Measurements from ENCODE around the gene ARHGAP45. TPM values are rescaled to one million over a fixed set of nuclear protein-coding genes. Genes with fewer than 3 reads are reported as not detected.

The ARHGAP45 gene
- total and polyA plus RNA-seq, 3 donors from 2014 or later = 14.1 to 31.7 (median 20.7) TPM

DNA sequence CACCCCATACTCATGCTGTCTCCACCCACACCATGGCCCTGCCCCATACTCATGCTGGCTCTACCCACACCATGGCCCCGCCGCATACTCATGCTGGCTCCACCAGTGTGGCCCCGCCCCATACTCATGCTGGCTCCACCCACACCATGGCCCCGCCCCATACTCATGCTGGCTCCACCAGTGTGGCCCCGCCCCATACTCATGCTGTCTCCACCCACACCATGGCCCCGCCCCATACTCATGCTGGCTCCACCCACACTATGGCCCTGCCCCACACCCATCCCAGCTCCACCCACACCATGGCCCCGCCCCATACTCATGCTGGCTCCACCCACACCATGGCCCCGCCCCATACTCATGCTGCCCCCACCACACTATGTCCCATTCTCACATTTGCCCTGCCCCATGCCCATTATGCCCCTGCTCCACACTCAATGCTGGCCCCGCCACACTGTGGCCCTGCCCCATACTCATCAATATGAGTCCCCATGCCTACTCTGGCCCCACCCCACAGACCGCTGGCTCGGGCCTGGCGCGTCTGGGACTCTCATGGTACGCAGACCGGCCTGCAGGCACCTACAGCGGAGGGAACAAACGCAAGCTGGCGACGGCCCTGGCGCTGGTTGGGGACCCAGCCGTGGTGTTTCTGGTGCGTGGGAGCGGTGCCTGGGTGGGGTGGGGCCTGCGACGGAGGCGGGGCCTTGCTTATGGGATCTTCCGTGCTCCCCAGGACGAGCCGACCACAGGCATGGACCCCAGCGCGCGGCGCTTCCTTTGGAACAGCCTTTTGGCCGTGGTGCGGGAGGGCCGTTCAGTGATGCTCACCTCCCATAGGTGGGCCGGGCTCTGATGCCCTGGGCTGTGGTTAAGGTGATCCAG, 3.7 kb upstream of the ARHGAP45 start:
- Histone ChIP-seq H3K4me1 (peaks cover 4% of the 10 kb centered on the region), H3K9me3 (no peaks in the 10 kb centered on the region), H3K27ac (no peak overlapping the region), H3K4me3 (no peak overlapping the region), H3K27me3 (no peaks in the 10 kb centered on the region), H3K36me3 (ENCODE audit: low read depth, missing control alignments) (no peaks in the 10 kb centered on the region)
- intact Hi-C loops (cut with DNase I; ENCODE audit: low total_unique reads) = no loop called here
- peak; percentile 72 for DNase-seq
- TF ChIP-seq POLR2A (IDR thresholded peaks at IDR 0.05) = no peak
- TF ChIP-seq, protein P1, sequence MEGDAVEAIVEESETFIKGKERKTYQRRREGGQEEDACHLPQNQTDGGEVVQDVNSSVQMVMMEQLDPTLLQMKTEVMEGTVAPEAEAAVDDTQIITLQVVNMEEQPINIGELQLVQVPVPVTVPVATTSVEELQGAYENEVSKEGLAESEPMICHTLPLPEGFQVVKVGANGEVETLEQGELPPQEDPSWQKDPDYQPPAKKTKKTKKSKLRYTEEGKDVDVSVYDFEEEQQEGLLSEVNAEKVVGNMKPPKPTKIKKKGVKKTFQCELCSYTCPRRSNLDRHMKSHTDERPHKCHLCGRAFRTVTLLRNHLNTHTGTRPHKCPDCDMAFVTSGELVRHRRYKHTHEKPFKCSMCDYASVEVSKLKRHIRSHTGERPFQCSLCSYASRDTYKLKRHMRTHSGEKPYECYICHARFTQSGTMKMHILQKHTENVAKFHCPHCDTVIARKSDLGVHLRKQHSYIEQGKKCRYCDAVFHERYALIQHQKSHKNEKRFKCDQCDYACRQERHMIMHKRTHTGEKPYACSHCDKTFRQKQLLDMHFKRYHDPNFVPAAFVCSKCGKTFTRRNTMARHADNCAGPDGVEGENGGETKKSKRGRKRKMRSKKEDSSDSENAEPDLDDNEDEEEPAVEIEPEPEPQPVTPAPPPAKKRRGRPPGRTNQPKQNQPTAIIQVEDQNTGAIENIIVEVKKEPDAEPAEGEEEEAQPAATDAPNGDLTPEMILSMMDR (IDR thresholded peaks at IDR 0.05) = no peak
- WGBS, 2 donors = 57 to 69% methylated on average over 19 to 34 of the region's 37 CpGs

- H3K4me3 ChIP-seq = no peak overlapping the region
- no peaks in the 10 kb centered on the region for H3K27me3 ChIP-seq
- no peak overlapping the region for H3K27ac ChIP-seq
- intact Hi-C loops (cut with DNase I; ENCODE audit: low total_unique reads) = no loop called here
- TF ChIP-seq, protein P1 (IDR thresholded peaks at IDR 0.05) = no peak
- no peak for TF ChIP-seq POLR2A (IDR thresholded peaks at IDR 0.05)
- H3K9me3 ChIP-seq = no peaks in the 10 kb centered on the region
- H3K4me1 ChIP-seq = peaks cover 4% of the 10 kb centered on the region
- WGBS, 2 donors = 37 to 73% methylated on average over 28 to 37 of the region's 37 CpGs
- DNase-seq = no peak
- no peaks in the 10 kb centered on the region for H3K36me3 ChIP-seq (ENCODE audit: low read depth, missing control alignments)
Measured at GRCh38 chr19:1063909-1064660, 2.9 kb upstream of the ARHGAP45 start.

DNA sequence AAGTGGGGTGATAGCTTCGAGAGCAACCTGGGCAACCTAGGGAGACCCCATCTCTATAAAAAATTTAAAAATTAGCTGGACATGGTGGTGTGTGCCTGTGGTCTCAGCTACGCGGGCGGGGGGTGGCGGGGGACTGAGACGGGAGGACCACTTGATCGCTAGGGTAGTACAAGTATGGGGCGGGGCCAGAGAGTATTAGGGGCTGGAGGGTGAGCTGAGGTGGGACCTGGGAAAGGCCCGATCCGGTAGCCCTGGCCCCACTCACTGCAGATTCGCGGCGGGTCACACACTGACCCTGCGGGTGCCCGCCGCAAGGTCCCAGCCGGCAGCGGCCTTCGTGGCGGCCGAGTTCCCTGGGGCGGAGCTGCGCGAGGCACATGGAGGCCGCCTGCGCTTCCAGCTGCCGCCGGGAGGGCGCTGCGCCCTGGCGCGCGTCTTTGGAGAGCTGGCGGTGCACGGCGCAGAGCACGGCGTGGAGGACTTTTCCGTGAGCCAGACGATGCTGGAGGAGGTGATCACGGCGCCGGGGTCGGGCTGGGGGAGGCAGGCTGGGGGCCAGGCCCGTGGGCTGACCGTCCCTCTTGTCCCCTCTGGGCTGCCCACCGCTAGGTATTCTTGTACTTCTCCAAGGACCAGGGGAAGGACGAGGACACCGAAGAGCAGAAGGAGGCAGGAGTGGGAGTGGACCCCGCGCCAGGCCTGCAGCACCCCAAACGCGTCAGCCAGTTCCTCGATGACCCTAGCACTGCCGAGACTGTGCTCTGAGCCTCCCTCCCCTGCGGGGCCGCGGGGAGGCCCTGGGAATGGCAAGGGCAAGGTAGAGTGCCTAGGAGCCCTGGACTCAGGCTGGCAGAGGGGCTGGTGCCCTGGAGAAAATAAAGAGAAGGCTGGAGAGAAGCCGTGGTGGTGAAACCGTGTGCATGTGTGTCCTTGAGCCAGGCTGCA, 2.0 kb upstream of the ARHGAP45 start:
- 7 to 9% methylated on average over 25 to 60 of the region's 60 CpGs for WGBS, 2 donors
- no peak overlapping the region for H3K4me3 ChIP-seq
- peak; percentile 61 for DNase-seq
- TF ChIP-seq POLR2A (IDR thresholded peaks at IDR 0.05) = no peak
- TF ChIP-seq, protein P1 (IDR thresholded peaks at IDR 0.05) = peak; percentile 60 to 83 (median 68)
- H3K27me3 ChIP-seq = no peaks in the 10 kb centered on the region
- H3K27ac ChIP-seq = no peak overlapping the region
- H3K36me3 ChIP-seq (ENCODE audit: low read depth, missing control alignments) = no peaks in the 10 kb centered on the region
- intact Hi-C loops (cut with DNase I; ENCODE audit: low total_unique reads) = no loop called here
- peaks cover 4% of the 10 kb centered on the region for H3K4me1 ChIP-seq
- no peaks in the 10 kb centered on the region for H3K9me3 ChIP-seq

DNA sequence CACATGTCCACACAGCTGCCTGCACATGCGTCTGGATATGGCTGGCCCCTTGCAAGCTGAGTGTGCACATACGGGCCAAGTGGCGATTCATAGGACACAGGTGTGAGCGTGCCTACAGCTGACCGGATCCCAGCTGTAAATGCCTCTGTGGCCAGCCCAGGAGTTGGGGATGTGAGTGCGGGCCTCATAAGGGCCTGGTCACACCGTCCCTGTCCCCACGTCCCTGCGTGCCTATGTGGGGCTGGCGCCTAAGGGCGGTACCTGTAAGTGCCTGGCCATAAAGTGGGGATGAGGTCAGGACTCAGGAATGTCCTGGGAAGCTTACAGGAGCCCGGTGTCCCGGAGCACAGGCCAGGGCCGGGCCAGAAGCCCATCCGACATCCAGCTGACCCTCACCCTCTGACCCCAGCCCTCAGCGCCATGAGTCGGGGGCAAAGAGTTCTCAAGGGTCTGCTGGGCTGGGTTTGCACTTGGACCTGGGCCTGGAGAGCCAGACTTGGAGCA, 1.3 kb upstream of the ARHGAP45 start:
- DNase-seq = no peak
- Histone ChIP-seq H3K4me3 (no peak overlapping the region), H3K27ac (no peak overlapping the region), H3K36me3 (ENCODE audit: low read depth, missing control alignments) (no peaks in the 10 kb centered on the region), H3K27me3 (peaks cover 2% of the 10 kb centered on the region), H3K4me1 (peaks cover 4% of the 10 kb centered on the region), H3K9me3 (no peaks in the 10 kb centered on the region)
- intact Hi-C loops (cut with DNase I; ENCODE audit: low total_unique reads) = no loop called here
- no peak for TF ChIP-seq POLR2A (IDR thresholded peaks at IDR 0.05)
- TF ChIP-seq, protein P1 (IDR thresholded peaks at IDR 0.05) = no peak
- 67% methylated on average over 17 of the region's 17 CpGs; no CpG with 5 or more reads in 1 of the 2 donors for WGBS, 2 donors

All from testis (tissue), 3 donors.